Effector CD8-positive, alpha-beta T cell (primary cell): ENCODE measurements around the gene VWA5B2.
A peak's percentile ranks its signal among the peaks of the same experiment; 100 is the strongest.
"Not testable (repeated sequence)": the region's sequence is repeated elsewhere in the genome, so short reads cannot be mapped to it uniquely, and the experiment has no call there.

Source experiments
- DNase-seq: peaks from one replicate; lab custom pipeline; 2025; lab: John Stamatoyannopoulos, UW

VWA5B2 gene

DNA sequence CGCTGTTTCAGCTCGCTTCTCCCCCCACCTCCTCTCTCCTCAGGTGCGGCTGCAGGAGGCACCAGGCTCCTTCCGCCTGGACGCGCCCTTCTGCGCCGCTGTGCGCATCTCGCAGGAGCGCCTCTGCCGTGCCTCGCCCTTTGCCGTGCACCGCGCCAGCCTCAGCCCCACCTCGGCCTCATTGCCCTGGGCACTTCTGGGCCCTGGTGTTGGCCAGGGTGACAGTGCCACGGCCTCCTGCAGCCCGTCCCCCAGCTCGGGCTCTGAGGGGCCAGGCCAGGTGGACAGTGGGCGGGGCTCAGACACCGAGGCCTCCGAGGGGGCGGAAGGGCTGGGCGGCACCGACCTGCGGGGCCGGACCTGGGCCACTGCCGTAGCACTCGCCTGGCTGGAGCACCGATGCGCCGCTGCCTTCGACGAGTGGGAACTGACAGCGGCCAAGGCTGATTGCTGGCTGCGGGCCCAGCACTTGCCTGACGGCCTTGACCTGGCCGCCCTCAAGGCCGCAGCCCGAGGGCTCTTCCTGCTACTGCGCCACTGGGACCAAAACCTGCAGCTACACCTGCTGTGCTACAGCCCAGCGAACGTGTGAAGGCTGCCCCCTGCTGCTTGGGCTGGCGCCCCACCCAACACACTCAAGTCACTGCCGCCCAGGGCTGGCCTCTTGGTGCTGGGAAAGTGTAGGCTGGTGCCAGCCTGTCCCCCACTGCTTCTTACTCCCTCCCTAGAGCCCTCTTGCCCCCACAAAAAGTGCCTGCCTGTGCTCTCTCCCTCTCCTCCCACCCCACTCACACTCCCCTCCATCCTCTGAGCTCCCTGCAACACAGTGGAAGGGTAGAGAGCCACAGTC lies 12.3 kb downstream of the VWA5B2 start:
- DNase-seq, result no peak

DNA sequence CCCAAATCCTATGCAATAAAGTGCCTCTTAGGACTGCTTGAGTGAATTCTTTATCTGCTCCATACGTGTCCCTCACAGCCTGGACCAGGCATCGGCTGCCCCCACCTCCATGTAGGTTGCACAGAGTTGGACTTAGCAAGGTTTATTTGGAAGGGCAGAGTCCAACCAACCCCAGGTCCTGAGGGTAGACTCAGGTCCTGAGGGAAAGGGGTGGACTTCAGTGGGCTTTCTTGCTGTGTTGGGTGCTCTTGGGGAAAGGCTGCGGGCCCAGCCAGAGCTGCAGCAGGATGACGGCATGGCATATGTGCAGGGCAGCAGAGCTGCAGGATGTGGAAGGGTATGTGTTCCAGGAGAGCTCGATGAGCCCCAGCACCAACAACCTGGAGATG lies 12.9 kb downstream of the VWA5B2 start:
- DNase-seq, result no peak

DNA sequence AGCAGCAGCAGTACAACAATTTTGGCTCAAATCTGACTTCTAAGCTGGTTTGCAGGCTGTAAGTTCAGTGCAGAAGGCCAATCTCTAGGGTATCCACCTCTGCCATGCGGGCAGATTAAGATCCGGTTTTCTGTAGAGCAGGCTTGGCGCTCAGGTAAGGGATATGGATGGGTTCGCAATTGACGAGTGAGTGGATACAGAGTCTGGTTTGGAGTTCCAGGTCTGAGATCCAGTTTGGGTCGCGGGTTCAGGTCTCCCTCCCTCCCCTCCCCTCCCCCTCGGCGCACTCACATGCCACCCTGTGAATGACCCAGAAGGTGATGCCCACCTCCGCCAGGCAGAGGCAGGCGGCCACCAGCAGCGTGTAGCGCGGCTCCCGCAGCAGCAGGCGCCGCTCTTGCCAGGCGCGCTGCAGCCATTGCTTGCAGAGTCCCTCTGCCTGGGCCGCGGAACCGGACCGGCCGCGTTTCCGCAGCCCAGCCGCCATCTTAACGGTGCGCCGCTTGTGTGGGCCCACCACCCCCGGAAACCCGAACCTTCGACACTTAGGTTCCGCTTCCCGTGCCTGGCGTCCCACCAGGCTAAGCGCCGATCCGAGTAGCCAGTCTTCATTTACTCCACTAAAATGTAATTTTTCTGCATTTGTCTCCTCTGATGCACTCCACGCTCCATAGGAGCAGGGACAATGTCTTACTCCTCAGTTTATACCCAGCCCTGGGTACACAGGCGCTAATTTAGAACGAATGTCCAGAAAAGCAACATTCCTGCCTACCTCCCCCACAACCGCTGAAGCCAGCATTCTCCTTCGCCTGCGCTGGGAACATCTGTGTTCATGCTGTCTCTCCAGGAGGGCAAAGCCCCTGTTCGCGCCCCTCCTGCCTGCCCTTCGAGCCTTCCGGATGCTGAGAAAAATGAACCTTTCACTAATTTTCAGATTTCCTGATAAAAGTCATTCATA lies 19.3 kb downstream of the VWA5B2 start, which contains the start of gene ALG3:
Gene ALG3, minus strand, starts transcription at position 509 of the 958 bp plus-strand sequence. Its CDS starts 22 bp downstream, at position 487.
- DNase-seq, result peak; percentile 76

GRCh38 chr3:184249412-184250166 lies 20.2 kb downstream of the VWA5B2 start, which contains the start of gene EEF1AKMT4:
EEF1AKMT4 (plus strand) TSS chr3:184249672; CDS start chr3:184249695, 23 bp downstream.
- peak; percentile 88 for DNase-seq

GRCh38 chr3:184250167-184250828 lies 20.9 kb downstream of the VWA5B2 start:
- DNase-seq, result peak; percentile 83

- no peak for DNase-seq
Observed at GRCh38 chr3:184255291-184256039, 26.1 kb downstream of the VWA5B2 start.

- DNase-seq, result no peak
Observed at GRCh38 chr3:184257083-184257915, 27.9 kb downstream of the VWA5B2 start.

- DNase-seq, result no peak
Observed at GRCh38 chr3:184258926-184259325, 29.5 kb downstream of the VWA5B2 start.

- no peak for DNase-seq
Observed at GRCh38 chr3:184259396-184259877, 30.1 kb downstream of the VWA5B2 start.

DNA sequence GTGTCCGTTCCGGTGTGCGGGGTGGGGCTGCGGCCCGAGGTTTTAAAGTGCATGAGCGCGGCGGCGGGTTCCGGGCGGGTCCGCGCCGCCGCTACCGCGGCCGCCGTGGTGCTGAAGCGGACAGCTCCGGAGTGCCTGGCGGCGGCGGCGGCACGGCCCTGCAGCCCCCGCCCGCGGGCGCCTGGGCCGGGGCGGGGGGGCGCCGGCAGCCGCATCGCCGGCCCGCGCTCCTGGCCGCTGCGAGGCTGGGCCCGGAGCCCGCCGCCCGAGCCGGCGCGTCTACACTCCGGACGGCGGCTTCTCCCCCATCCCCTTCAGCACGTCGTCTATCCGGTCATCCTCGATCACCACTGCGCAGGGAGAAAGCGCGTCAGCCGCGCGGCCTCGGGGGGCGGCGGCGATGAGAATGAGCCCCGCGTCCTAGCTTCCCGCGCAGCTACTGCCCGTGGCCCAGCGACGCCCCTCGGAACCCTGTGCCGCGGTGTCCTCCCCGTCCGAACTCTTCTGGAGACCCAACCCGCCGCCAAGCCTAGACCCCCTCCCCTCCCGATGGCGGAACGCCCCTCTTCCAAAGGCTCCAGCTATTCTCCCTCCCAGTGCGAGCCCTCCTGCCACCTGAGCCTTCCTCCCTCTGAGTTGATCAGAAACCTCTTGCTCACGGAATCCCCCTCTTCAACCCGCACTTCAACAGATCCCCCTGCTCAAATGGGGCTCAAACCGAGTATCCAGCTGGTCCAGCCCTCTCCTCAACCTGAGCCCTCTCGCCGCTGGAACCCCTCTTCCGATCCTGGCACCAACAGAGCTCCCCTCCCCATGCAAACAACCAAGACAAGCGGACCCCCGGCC lies 30.7 kb downstream of the VWA5B2 start:
- DNase-seq, result no peak

- DNase-seq, result no peak
Observed at GRCh38 chr3:184260724-184261269, 31.4 kb downstream of the VWA5B2 start.

DNA sequence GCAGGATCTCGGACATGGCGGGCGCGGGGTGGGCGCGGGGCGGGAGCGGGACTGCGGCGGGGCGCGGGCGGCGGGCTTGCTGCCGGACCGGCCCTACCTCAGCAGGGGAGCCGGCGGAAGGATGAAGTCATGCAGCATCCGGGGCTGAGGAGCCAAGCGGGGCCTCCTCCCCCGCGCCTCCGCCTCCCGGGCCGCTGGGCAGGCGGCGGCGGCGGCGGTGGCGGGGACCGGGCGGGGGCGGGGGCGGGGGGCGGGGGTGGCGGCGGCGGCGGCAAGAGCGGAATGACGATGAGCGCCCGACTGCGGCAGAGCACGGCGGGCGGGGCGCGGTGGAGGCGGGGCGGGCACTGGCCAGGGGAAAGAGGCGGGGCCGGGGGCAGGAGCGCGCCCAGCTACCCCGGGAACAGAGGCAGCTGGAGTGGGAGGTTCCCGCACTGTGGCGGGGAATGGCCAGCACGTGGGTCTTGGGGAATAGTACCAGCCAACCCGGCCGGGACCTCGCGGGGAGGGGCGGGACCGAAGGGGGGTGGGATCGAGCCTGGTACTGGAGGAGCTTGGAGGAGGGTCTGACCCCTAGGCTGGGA lies 32.0 kb downstream of the VWA5B2 start, which contains the start of gene CAMK2N2:
Gene CAMK2N2, minus strand, starts transcription at position 284 of the 584 bp plus-strand sequence. Its CDS starts 268 bp downstream, at position 16.
- DNase-seq, result peak; percentile 12

DNA sequence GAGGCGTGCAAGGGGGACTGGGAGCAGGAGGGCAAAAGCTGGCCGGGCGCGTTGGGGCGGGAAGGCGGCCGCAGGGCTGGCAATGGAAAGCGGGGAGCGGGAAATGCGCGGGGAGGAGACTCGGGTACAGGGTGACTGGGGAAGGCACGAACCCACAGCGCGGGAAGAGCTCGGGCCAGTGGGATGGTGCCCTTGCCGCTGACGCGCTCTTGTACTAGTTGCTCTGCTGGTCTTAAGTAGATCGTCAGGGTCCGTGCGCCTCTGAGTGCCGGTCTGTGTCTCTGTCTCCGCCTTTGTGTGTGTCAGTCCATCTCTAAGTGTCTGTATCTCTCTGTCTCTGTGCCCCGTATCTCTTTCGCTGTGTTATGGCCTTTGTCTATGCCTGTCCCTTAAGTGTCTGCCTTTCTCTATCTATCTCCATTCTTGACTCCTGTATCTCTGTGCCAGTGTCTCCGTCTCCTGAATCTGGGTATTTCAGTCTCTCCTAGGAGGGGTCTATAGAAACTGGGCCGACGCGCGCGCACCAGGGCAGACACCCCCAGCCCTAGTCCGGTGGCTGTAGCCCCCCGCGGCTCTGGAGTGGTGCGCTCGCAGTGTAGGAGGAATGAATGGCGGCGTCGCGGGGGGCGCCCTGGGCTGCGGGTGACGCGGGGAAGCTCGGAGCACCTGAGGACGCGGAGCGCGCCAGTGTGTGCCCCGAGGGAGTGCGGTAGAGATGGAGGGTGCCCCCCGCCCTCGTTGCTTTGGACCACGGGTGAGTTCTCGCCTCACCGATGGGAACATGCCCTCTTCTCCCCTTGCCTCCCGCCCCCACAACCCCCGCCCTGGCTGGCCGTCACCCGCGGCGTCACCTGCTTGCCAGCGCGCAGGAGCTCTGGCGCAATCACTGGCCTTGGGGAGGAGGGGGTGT lies 32.7 kb downstream of the VWA5B2 start:
- DNase-seq, result no peak

DNA sequence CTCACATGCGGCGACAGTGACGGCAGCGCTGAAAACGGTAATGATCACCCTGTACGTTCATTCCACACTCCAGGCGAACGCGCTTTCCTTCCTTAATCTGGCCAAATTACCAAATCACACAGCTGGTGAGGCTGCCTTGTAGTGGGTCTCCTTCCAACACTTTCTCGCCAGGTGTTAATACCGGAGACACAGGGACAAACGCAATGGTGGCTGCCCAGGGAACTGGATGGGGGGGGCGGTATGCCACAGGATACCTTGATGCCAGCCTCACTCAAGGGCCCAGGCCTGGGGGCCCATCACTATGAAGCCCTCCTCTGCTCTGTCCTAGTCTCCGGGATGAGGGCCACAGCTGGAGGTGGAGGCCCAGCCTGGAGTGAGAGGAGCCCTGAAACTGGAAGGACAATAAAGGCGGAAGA lies 33.4 kb downstream of the VWA5B2 start:
- no peak for DNase-seq

DNA sequence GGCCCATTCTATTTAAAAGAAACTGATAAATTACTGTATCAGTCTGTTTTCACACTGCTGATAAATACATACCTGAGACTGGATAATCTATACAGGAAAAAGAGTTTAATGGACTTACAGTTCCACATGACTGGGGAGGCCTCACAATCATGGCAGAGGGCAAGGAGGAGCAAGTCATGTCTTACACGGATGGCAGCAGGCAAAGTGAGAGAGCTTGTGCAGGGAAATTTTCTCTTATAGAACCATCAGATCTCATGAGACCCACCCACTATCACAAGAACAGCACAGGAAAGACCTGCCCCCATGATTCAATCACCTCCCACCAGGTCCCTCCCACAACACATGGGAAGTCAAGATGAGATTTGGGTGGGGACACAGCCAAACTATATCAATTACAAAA lies 37.9 kb downstream of the VWA5B2 start:
- not testable (repeated sequence) for DNase-seq

- DNase-seq, result no peak
Observed at GRCh38 chr3:184272269-184272668, 42.9 kb downstream of the VWA5B2 start.

DNA sequence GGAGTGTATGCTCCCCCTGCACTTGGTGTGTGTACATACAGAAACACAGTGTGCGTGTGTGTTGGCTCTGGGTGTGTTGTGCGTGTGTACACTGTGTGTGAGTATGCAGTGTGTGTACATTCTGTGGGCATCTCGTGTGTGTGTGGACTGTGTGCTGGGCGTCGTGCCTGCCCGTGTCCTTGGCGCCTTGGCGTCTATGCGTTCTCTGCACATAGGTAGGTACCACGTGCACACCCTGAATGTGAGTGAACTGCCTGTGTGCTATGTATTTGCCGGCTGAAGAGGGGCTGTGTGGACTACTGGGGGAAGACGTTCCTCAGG lies 46.0 kb downstream of the VWA5B2 start:
- no peak for DNase-seq
